Measurements from ENCODE around the gene TCEA2. TPM values are rescaled to one million over a fixed set of nuclear protein-coding genes. Genes with fewer than 3 reads are reported as not detected.
A peak's percentile ranks its signal among the peaks of the same experiment; 100 is the strongest.

The TCEA2 gene
- total and polyA plus RNA-seq, 2 of the 13 experiments (the other 11 are each of a cell fraction or from before 2014, with no cell fraction given), result 28.1 to 33.7 TPM

DNA sequence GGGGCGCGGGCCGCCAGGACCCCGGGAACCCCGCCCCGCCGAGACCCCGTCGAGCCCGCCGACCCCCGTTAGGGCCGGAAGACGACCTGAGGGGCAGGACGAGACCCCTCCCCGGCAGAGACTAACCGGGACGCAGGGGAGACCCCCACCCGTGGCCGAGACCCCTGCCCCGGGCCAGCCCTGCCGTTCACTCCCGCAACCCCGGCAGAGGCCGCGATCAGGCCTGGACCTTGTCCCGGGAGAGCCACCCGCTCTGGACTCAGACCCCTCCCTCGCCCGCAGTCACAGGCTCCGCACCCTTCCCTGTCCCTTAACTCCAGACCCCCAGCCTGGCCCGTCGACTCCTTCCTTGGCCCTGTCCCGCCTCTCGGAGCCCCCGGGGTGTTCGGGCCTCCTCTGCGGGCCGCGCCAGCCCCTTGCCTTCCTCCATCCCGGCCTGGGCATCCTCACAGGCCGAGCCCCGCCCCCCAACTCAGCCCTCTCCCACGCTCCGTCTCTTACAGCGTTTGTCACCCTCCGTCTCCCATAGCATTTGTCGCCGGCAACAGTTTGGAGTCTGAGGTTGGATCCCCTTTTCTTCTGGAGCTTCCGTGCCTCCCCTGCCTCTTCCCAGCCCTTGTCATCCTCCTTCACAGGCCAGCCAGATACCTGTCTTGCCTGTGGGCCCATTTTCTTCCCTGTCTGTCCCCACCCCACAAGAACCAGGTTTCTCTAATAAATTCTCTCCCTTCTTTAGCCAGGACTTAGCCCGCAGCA lies 569 bp downstream of the TCEA2 start (continued):
- TF ChIP-seq, protein P1, sequence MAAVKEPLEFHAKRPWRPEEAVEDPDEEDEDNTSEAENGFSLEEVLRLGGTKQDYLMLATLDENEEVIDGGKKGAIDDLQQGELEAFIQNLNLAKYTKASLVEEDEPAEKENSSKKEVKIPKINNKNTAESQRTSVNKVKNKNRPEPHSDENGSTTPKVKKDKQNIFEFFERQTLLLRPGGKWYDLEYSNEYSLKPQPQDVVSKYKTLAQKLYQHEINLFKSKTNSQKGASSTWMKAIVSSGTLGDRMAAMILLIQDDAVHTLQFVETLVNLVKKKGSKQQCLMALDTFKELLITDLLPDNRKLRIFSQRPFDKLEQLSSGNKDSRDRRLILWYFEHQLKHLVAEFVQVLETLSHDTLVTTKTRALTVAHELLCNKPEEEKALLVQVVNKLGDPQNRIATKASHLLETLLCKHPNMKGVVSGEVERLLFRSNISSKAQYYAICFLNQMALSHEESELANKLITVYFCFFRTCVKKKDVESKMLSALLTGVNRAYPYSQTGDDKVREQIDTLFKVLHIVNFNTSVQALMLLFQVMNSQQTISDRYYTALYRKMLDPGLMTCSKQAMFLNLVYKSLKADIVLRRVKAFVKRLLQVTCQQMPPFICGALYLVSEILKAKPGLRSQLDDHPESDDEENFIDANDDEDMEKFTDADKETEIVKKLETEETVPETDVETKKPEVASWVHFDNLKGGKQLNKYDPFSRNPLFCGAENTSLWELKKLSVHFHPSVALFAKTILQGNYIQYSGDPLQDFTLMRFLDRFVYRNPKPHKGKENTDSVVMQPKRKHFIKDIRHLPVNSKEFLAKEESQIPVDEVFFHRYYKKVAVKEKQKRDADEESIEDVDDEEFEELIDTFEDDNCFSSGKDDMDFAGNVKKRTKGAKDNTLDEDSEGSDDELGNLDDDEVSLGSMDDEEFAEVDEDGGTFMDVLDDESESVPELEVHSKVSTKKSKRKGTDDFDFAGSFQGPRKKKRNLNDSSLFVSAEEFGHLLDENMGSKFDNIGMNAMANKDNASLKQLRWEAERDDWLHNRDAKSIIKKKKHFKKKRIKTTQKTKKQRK (IDR thresholded peaks at IDR 0.05; ENCODE audit: low read length), result no peak
- TF ChIP-seq NR2F6 (IDR thresholded peaks at IDR 0.05), result no peak; the same call in 1 of the 2 replicates
- 0 out of 2 replicates have a peak, but pooled peaks have one; percentile 17 for TF ChIP-seq NR2F6 (CRISPR knock-in tag; IDR thresholded peaks at IDR 0.05)
- no peak for TF ChIP-seq SIX1 (CRISPR knock-in tag; IDR thresholded peaks at IDR 0.05; ENCODE audit: borderline replicate concordance)
- 0 out of 2 replicates have a peak, but pooled peaks have one; percentile 39 for TF ChIP-seq ZNF30 (CRISPR knock-in tag; IDR thresholded peaks at IDR 0.05)
- TF ChIP-seq, protein P2, sequence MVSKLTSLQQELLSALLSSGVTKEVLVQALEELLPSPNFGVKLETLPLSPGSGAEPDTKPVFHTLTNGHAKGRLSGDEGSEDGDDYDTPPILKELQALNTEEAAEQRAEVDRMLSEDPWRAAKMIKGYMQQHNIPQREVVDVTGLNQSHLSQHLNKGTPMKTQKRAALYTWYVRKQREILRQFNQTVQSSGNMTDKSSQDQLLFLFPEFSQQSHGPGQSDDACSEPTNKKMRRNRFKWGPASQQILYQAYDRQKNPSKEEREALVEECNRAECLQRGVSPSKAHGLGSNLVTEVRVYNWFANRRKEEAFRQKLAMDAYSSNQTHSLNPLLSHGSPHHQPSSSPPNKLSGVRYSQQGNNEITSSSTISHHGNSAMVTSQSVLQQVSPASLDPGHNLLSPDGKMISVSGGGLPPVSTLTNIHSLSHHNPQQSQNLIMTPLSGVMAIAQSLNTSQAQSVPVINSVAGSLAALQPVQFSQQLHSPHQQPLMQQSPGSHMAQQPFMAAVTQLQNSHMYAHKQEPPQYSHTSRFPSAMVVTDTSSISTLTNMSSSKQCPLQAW (CRISPR knock-in tag; IDR thresholded peaks at IDR 0.05), result peak; percentile 38
- TF ChIP-seq ZNF776 (CRISPR knock-in tag; IDR thresholded peaks at IDR 0.05), result 0 out of 2 replicates have a peak, but pooled peaks have one; percentile 27
- TF ChIP-seq ZFP90 (CRISPR knock-in tag; IDR thresholded peaks at IDR 0.05; ENCODE audit: borderline replicate concordance), result peak; percentile 13; the same call in 1 of the 2 replicates
- peak; percentile 50; the same call in 1 of the 2 replicates for TF ChIP-seq SNAI1 (CRISPR knock-in tag; IDR thresholded peaks at IDR 0.05; ENCODE audit: borderline replicate concordance)
- TF ChIP-seq ZNF326 (CRISPR knock-in tag; IDR thresholded peaks at IDR 0.05; ENCODE audit: borderline replicate concordance), result 0 out of 2 replicates have a peak, but pooled peaks have one; percentile 47
- TF ChIP-seq, protein P3, sequence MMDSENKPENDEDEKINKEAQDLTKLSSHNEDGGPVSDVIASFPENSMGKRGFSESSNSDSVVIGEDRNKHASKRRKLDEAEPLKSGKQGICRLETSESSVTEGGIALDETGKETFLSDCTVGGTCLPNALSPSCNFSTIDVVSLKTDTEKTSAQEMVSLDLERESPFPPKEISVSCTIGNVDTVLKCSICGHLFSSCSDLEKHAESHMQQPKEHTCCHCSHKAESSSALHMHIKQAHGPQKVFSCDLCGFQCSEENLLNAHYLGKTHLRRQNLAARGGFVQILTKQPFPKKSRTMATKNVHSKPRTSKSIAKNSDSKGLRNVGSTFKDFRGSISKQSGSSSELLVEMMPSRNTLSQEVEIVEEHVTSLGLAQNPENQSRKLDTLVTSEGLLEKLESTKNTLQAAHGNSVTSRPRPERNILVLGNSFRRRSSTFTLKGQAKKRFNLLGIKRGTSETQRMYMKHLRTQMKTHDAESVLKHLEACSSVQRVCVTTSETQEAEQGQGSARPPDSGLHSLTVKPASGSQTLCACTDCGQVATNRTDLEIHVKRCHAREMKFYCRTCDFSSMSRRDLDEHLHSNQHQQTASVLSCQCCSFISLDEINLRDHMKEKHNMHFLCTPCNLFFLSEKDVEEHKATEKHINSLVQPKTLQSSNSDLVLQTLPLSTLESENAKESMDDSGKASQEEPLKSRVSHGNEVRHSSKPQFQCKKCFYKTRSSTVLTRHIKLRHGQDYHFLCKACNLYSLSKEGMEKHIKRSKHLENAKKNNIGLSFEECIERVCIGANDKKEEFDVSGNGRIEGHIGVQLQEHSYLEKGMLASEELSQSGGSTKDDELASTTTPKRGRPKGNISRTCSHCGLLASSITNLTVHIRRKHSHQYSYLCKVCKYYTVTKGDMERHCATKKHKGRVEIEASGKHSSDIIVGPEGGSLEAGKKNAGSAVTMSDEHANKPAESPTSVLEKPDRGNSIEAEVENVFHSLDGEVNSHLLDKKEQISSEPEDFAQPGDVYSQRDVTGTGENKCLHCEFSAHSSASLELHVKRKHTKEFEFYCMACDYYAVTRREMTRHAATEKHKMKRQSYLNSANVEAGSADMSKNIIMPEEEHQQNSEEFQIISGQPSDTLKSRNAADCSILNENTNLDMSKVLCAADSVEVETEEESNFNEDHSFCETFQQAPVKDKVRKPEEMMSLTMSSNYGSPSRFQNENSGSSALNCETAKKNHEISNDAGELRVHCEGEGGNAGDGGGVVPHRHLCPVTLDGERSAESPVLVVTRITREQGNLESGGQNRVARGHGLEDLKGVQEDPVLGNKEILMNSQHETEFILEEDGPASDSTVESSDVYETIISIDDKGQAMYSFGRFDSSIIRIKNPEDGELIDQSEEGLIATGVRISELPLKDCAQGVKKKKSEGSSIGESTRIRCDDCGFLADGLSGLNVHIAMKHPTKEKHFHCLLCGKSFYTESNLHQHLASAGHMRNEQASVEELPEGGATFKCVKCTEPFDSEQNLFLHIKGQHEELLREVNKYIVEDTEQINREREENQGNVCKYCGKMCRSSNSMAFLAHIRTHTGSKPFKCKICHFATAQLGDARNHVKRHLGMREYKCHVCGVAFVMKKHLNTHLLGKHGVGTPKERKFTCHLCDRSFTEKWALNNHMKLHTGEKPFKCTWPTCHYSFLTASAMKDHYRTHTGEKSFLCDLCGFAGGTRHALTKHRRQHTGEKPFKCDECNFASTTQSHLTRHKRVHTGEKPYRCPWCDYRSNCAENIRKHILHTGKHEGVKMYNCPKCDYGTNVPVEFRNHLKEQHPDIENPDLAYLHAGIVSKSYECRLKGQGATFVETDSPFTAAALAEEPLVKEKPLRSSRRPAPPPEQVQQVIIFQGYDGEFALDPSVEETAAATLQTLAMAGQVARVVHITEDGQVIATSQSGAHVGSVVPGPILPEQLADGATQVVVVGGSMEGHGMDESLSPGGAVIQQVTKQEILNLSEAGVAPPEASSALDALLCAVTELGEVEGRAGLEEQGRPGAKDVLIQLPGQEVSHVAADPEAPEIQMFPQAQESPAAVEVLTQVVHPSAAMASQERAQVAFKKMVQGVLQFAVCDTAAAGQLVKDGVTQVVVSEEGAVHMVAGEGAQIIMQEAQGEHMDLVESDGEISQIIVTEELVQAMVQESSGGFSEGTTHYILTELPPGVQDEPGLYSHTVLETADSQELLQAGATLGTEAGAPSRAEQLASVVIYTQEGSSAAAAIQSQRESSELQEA (CRISPR knock-in tag; IDR thresholded peaks at IDR 0.05; ENCODE audit: not compliant biosample characterization), result peak; percentile 76
- TF ChIP-seq YY1 (IDR thresholded peaks at IDR 0.05; ENCODE audit: insufficient read depth, insufficient replicate concordance, low read depth, low read length), result no peak
- no peak for TF ChIP-seq CENPX (CRISPR knock-in tag; IDR thresholded peaks at IDR 0.05)
- peak; percentile 22; the same call in 1 of the 2 replicates for TF ChIP-seq NCOR1 (IDR thresholded peaks at IDR 0.05; ENCODE audit: borderline replicate concordance, low read length)
- TF ChIP-seq DR1 (CRISPR knock-in tag; IDR thresholded peaks at IDR 0.05), result peak; percentile 49
